Stimulated activated CD4-positive, alpha-beta T cell treated with anti-CD3 and anti-CD28 coated beads, Interleukin-12 subunit alpha, Interleukin-12 subunit beta, amount 100 ng/mL, for 4 hours (primary cell): ENCODE results near the gene MAGIX.

ENCODE experiments used
- DNase-seq: peaks from one replicate; pipeline ENCODE4 v3.0.0-alpha.2; 2020

The MAGIX gene

GRCh38 chrX:49208399-49208798, 45.8 kb downstream of the MAGIX start:
- DNase-seq: no peak

- no peak for DNase-seq
Observed at GRCh38 chrX:49209434-49210251, 47.1 kb downstream of the MAGIX start.

DNA sequence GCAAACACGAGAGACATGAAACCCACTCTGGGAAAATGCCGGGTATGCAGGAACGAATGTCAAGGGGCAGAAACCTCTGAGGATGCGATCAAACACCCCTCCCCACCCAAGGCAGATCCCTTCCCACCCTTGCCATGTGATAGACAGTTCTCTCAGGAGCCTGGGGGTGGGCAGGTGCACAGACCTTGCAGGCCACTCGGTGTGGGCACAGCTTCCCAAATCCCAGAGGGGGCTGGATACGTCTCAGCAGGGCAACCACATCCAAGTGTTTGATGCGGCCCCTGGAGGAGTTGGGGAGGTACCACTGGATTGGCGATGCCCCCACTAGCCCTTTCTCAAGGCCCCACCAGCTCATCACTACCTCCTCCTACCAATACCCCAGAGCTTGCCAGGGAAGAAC, 47.8 kb downstream of the MAGIX start:
- no peak for DNase-seq

GRCh38 chrX:49211074-49211473, 48.5 kb downstream of the MAGIX start:
- DNase-seq: no peak

- DNase-seq: no peak
Observed at GRCh38 chrX:49212209-49212608, 49.7 kb downstream of the MAGIX start.

- no peak for DNase-seq
Observed at GRCh38 chrX:49212861-49213260, 50.3 kb downstream of the MAGIX start.

- no peak for DNase-seq
Observed at GRCh38 chrX:49214416-49214815, 51.9 kb downstream of the MAGIX start.

DNA sequence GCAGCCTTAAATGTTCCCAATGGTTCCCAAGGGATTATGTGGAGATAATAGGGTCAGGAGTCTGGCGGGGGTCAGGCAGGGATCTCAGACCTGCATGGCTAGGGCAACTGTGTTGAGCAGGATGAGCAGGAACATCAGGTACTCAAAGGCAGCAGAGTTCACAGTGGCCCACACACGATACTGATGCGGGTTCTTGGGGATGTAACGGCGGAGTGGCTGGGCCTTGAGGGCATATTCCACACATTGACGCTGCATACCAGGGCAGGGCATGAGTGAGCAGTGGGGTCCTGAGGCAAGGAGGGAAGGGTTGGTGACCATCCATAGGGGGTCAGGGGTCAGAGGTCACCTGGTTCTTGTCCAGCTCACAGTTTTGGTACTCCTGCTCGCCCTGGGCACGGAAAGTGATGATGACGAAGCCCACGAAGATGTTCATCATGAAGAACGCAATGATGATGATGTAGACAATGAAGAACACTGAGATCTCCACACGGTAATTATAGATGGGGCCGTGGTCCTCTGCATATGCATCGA, 52.5 kb downstream of the MAGIX start:
- DNase-seq: no peak
